Limb (tissue), 2 donors: ENCODE data around the gene CD83.

ENCODE experiments used
- DNase-seq, 2 donors: peaks; one replicate each; pipeline ENCODE4 v3.0.0-alpha.2; 2016; ENCODE audit errors: extremely low spot score in 2 of 2

Gene CD83

GRCh38 chr6:14123386-14124111, 6.0 kb downstream of the CD83 start:
- DNase-seq, result no peak

- no peak for DNase-seq
Observed at GRCh38 chr6:14125346-14125745, 7.8 kb downstream of the CD83 start.

- no peak for DNase-seq
Observed at GRCh38 chr6:14126191-14126590, 8.6 kb downstream of the CD83 start.

- DNase-seq, result no peak
Observed at GRCh38 chr6:14127611-14128010, 10.0 kb downstream of the CD83 start.

GRCh38 chr6:14128012-14128411, 10.4 kb downstream of the CD83 start:
- no peak for DNase-seq

- no peak for DNase-seq
Observed at GRCh38 chr6:14128746-14129145, 11.2 kb downstream of the CD83 start.

- DNase-seq, result peak; percentile 72 to 80
Observed at GRCh38 chr6:14129575-14129974, 12.0 kb downstream of the CD83 start.

GRCh38 chr6:14130435-14131075, 13.0 kb downstream of the CD83 start:
- DNase-seq, result no peak

- DNase-seq, result no peak
Observed at GRCh38 chr6:14131579-14131978, 14.0 kb downstream of the CD83 start.

GRCh38 chr6:14132244-14132920, 14.8 kb downstream of the CD83 start:
- DNase-seq, result no peak

- no peak for DNase-seq
Observed at GRCh38 chr6:14132921-14133275, 15.3 kb downstream of the CD83 start.

GRCh38 chr6:14134211-14134910, 16.8 kb downstream of the CD83 start:
- no peak for DNase-seq

- DNase-seq, result no peak
Observed at GRCh38 chr6:14135893-14136539, 18.4 kb downstream of the CD83 start.

GRCh38 chr6:14138701-14139215, 21.2 kb downstream of the CD83 start:
- no peak for DNase-seq

GRCh38 chr6:14141351-14142062, 23.9 kb downstream of the CD83 start:
- no peak for DNase-seq

- DNase-seq, result no peak
Observed at GRCh38 chr6:14142063-14142450, 24.5 kb downstream of the CD83 start.

GRCh38 chr6:14142511-14143223, 25.1 kb downstream of the CD83 start:
- no peak for DNase-seq

GRCh38 chr6:14143305-14143704, 25.7 kb downstream of the CD83 start:
- DNase-seq, result no peak

- peak in 1 of 2 donors; percentile 73 for DNase-seq
Observed at GRCh38 chr6:14144678-14145113, 27.1 kb downstream of the CD83 start.

- DNase-seq, result no peak
Observed at GRCh38 chr6:14146506-14147096, 29.0 kb downstream of the CD83 start.
